VCaP (cell line): ENCODE results near the gene ALKBH5.

Experiments
- H3K27ac ChIP-seq: fragments of 450-650 bp; 2 replicates; pipeline ENCODE4 v1.5.1; 2017
- TF ChIP-seq, protein P1 (sequence below): fragments of 450-650 bp; conservative IDR thresholded peaks from 2 replicates; pipeline ENCODE4 v1.5.1; 2017; ENCODE audit warnings: mild to moderate bottlenecking, moderate library complexity

Gene ALKBH5

DNA sequence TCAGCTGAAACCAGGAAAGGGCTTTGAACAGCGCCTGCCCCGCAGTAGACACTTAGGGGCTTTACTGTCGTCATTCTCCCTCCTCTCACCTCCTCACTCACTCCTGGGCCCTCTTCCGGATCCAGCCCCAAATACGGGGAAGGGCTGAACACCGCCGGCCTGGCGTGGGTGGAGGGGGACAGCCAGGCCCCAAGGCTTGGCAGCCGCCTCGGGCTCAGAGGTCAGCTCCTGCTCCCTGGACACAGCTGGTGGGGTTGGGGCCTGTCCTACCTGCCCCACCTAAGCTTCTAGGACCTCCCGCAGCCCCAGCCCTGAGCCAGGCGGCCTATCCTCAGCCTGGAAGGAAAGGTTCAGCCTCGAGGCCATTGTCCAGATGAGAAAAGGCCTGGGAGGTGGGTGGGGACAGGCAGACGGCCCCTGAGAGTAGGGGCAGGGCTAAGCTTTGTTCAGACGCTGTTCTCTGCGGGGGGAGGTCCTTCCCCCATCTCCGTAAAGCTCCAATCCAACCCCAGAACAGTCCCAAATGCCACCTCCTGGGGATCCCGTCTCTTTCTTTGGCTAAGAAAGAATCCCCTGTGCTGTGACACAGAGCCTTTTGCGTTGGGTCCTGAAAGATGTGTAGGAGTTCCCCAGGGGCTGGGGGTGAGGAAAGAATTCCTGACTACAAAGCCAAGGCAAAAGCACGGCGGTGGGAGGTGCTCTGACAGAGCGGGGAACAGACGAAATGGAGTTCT is 40.9 kb downstream of the ALKBH5 start:
- H3K27ac ChIP-seq, result peak overlapping the region; percentile 69; the same call in 1 of the 2 replicates
- TF ChIP-seq, protein P1, sequence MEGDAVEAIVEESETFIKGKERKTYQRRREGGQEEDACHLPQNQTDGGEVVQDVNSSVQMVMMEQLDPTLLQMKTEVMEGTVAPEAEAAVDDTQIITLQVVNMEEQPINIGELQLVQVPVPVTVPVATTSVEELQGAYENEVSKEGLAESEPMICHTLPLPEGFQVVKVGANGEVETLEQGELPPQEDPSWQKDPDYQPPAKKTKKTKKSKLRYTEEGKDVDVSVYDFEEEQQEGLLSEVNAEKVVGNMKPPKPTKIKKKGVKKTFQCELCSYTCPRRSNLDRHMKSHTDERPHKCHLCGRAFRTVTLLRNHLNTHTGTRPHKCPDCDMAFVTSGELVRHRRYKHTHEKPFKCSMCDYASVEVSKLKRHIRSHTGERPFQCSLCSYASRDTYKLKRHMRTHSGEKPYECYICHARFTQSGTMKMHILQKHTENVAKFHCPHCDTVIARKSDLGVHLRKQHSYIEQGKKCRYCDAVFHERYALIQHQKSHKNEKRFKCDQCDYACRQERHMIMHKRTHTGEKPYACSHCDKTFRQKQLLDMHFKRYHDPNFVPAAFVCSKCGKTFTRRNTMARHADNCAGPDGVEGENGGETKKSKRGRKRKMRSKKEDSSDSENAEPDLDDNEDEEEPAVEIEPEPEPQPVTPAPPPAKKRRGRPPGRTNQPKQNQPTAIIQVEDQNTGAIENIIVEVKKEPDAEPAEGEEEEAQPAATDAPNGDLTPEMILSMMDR, result no peak

- TF ChIP-seq, protein P1, result no peak
- peak within 1 kb of the TSS; percentile 69; the same call in 1 of the 2 replicates for H3K27ac ChIP-seq
Measured at GRCh38 chr17:18225121-18225641, 41.6 kb downstream of the ALKBH5 start, which contains the start of gene LLGL1. LLGL1 (plus strand) TSS chr17:18225635; CDS start chr17:18225683, 48 bp downstream.

GRCh38 chr17:18225642-18226283 is 42.1 kb downstream of the ALKBH5 start:
- TF ChIP-seq, protein P1, result no peak
- H3K27ac ChIP-seq, result peak overlapping the region; percentile 69; the same call in 1 of the 2 replicates

DNA sequence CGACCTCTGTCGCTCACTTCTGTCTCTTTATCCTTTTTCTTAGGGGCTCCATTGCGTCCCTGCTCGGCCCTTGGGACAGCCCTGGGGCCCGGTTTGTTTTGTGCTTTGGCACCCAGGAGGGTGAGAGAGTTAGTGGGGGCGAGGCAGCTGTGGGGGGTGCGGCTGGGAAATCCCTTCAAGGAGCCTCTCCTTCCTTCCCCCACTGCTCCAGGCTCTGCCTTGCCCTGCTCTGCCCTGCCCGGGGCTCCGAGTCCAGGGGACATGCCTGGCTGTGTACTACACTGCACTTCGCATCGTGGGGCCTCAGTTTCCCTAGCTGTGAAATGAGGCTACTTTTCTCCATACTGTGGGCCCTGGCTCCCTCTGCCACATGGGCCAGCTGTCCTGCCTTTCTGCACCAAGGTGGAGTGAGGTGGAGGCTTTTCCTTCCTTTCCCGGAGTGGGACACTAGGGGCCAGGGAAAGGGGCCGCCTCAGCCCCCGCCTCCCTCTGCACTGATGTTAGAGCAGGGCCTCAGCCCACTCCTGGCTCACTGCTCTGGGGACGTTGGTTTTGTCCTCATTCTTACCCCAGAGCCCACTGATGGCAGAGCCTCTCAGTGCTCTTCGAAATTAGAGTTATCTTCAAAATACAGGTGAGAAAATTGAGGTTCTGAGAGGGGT is 42.8 kb downstream of the ALKBH5 start:
- TF ChIP-seq, protein P1, result no peak
- peak overlapping the region; percentile 69; the same call in 1 of the 2 replicates for H3K27ac ChIP-seq

DNA sequence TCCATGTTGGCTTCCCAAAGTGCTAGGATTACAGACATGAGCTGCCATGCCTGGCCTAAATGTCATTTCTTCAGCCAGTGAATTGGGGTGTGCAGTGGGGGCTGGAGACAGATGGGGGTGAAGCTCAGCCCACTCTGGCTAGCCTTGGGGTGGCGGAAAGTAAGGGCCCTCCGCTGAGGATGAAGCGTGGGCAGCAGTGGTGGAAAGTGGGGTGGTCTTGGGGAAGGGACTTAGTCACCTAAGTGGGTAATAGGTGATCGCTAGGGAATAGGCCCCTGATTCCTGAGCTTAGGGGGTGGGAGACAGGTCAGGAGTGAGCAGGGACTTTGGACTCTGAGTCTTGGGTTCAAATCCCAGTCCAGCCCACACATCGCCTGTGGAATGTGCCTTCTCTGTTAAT is 44.0 kb downstream of the ALKBH5 start:
- TF ChIP-seq, protein P1, result no peak

GRCh38 chr17:18228176-18228682 is 44.6 kb downstream of the ALKBH5 start:
- TF ChIP-seq, protein P1, result no peak
- no peak overlapping the region for H3K27ac ChIP-seq

More for the DNA sequence above, 44.0 kb downstream of the ALKBH5 start:
- no peak overlapping the region for H3K27ac ChIP-seq

DNA sequence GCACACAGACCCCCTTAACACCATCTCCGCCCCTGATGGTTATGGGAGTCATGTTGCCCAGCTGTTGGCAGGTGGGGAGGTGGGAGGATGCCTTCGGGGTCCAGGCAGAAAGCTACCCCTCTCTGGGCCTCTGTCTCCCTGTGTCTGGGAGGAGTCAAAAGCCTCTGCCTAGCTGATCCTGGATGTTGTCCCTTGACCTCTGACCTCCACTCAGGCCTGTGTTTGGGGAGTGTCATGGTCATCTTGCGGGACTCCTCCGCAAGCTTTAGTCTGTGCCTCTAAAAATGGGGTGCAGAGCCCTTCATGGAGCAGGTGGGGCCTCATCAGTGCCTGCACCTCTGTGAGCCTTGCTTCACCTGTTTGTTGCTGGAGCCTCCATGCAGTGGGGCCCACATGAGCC is 45.6 kb downstream of the ALKBH5 start:
- H3K27ac ChIP-seq, result no peak overlapping the region
- TF ChIP-seq, protein P1, result no peak
